DOHH2 (cell line): ENCODE data around the gene CCDC24.

ENCODE experiments used
- H3F3A ChIP-seq: fragments of 200-600 bp; sonication (generic), shearing (Covaris generic); 2 replicates; pipeline ENCODE4 v1.6.0; 2016; ENCODE audit warnings: antibody characterized with exemption, mild to moderate bottlenecking; ENCODE audit not compliant: control insufficient read depth, insufficient read depth
- H3K27ac ChIP-seq: fragments of 200-600 bp; sonication (generic); 2 replicates; pipeline ENCODE4 v1.5.1; 2014; ENCODE audit warnings: low read depth, mild to moderate bottlenecking, low read length, moderate library complexity
- H3K27me3 ChIP-seq: fragments of 200-600 bp; sonication (generic); 2 replicates; pipeline ENCODE4 v1.6.1; 2014; ENCODE audit warnings: mild to moderate bottlenecking, low read length, mixed read lengths; ENCODE audit not compliant: control insufficient read depth
- H3K36me3 ChIP-seq: fragments of 200-600 bp; sonication (generic); 2 replicates; pipeline ENCODE4 v1.6.1; 2014; ENCODE audit warnings: mild to moderate bottlenecking, low read length, moderate library complexity, mixed read lengths; ENCODE audit not compliant: control insufficient read depth
- H3K4me1 ChIP-seq: fragments of 200-600 bp; sonication (generic); 2 replicates; pipeline ENCODE4 v1.6.1; 2014; ENCODE audit warnings: mild to moderate bottlenecking, low read length, mixed read lengths; ENCODE audit not compliant: control insufficient read depth
- H3K4me2 ChIP-seq: fragments of 200-600 bp; sonication (generic); 2 replicates; pipeline ENCODE4 v1.6.0; 2014; ENCODE audit warnings: mild to moderate bottlenecking, low read length, moderate library complexity
- H3K4me3 ChIP-seq: fragments of 200-600 bp; sonication (generic); 2 replicates; pipeline ENCODE4 v1.5.1; 2014; ENCODE audit warnings: mild to moderate bottlenecking, low read length, mixed read lengths
- H3K79me2 ChIP-seq: fragments of 200-600 bp; sonication (generic); 2 replicates; pipeline ENCODE4 v1.6.1; 2014; ENCODE audit warnings: mild to moderate bottlenecking, low read length, mixed read lengths; ENCODE audit not compliant: control insufficient read depth
- H3K9me2 ChIP-seq: fragments of 200-600 bp; sonication (generic); replicated peaks from 2 replicates; pipeline ENCODE4 v1.6.1; 2014; ENCODE audit warnings: mild to moderate bottlenecking, low read length, mixed read lengths; ENCODE audit not compliant: control insufficient read depth
- H3K9me3 ChIP-seq: fragments of 200-600 bp; sonication (generic); 2 replicates; pipeline ENCODE4 v1.6.1; 2014; ENCODE audit warnings: antibody characterized with exemption, low read length, mixed read lengths; ENCODE audit not compliant: control insufficient read depth, insufficient read depth
- H4K20me1 ChIP-seq: fragments of 200-600 bp; sonication (generic); 2 replicates; pipeline ENCODE4 v1.6.0; 2014; ENCODE audit warnings: low read depth, mild to moderate bottlenecking, antibody characterized with exemption, low read length, moderate library complexity; ENCODE audit not compliant: control insufficient read depth, insufficient read depth
- CTCF ChIP-seq: fragments of 200-600 bp; sonication (generic); IDR thresholded peaks from one replicate; pipeline ENCODE4 v1.5.1; 2014; ENCODE audit warnings: antibody characterized with exemption, mild to moderate bottlenecking, low read depth, low read length; ENCODE audit not compliant: poor library complexity, severe bottlenecking
- EZH2phosphoT487 ChIP-seq: fragments of 200-600 bp; sonication (generic); IDR thresholded peaks from 2 replicates; pipeline ENCODE4 v1.6.1; 2017; ENCODE audit warnings: borderline replicate concordance, mild to moderate bottlenecking, antibody characterized with exemption, low read length, moderate library complexity, mixed read lengths

CCDC24 gene

GRCh38 chr1:44015206-44015605 lies 23.8 kb downstream of the CCDC24 start:
- H3K79me2 ChIP-seq: no peaks in the 10 kb centered on the region
- TF ChIP-seq CTCF (no peak), EZH2phosphoT487 (no peak)
- H3K9me2 ChIP-seq: no peaks in the 10 kb centered on the region
- no peaks in the 10 kb centered on the region for H3K9me3 ChIP-seq
- no peak overlapping the region for H3K27ac ChIP-seq
- peaks cover 3% of the 10 kb centered on the region; the same call in 1 of the 2 replicates for H3K27me3 ChIP-seq
- H3F3A ChIP-seq: no peaks in the 10 kb centered on the region
- no peak overlapping the region for H3K4me3 ChIP-seq
- H4K20me1 ChIP-seq: no peaks in the 10 kb centered on the region
- no peaks in the 10 kb centered on the region for H3K4me1 ChIP-seq
- H3K36me3 ChIP-seq: no peaks in the 10 kb centered on the region
- no peak overlapping the region for H3K4me2 ChIP-seq

- H3K9me3 ChIP-seq: no peaks in the 10 kb centered on the region
- no peaks in the 10 kb centered on the region for H3F3A ChIP-seq
- no peaks in the 10 kb centered on the region for H3K36me3 ChIP-seq
- no peak overlapping the region for H3K4me3 ChIP-seq
- no peaks in the 10 kb centered on the region for H3K79me2 ChIP-seq
- no peaks in the 10 kb centered on the region for H4K20me1 ChIP-seq
- no peak for TF ChIP-seq EZH2phosphoT487
- no peak for TF ChIP-seq CTCF
- peaks cover 3% of the 10 kb centered on the region; the same call in 1 of the 2 replicates for H3K27me3 ChIP-seq
- H3K4me1 ChIP-seq: no peaks in the 10 kb centered on the region
- H3K9me2 ChIP-seq: no peaks in the 10 kb centered on the region
- H3K4me2 ChIP-seq: no peak overlapping the region
- no peak overlapping the region for H3K27ac ChIP-seq
These were observed 24.9 kb downstream of the CCDC24 start for GRCh38 chr1:44016041-44016889.

GRCh38 chr1:44016890-44017400 lies 25.5 kb downstream of the CCDC24 start:
- TF ChIP-seq EZH2phosphoT487: no peak
- no peak for TF ChIP-seq CTCF

More at GRCh38 chr1:44016890-44017400, 25.5 kb downstream of the CCDC24 start:
- Histone ChIP-seq H3K4me2 (no peak overlapping the region), H3K27me3 (peaks cover 3% of the 10 kb centered on the region; the same call in 1 of the 2 replicates), H4K20me1 (no peaks in the 10 kb centered on the region), H3K4me1 (no peaks in the 10 kb centered on the region), H3K9me2 (no peaks in the 10 kb centered on the region), H3K27ac (no peak overlapping the region), H3K79me2 (no peaks in the 10 kb centered on the region), H3K36me3 (no peaks in the 10 kb centered on the region), H3K9me3 (no peaks in the 10 kb centered on the region), H3F3A (no peaks in the 10 kb centered on the region), H3K4me3 (no peak overlapping the region)
